Gastrocnemius medialis (tissue), 4 donors: ENCODE results near the gene UBE3B.

ENCODE experiments used
- POLR2A ChIP-seq, 2 donors: fragments of 450-650 bp; IDR thresholded peaks; one replicate each; pipeline ENCODE4 v1.6.1; 2017; ENCODE audit warnings: antibody characterized with exemption in 2 of 2, mild to moderate bottlenecking in 2 of 2, moderate library complexity in 2 of 2
- TF ChIP-seq, protein P1 (sequence below), 5 experiments: fragments of 450-650 bp in 3 of 5; fragments of 200-600 bp in 2 of 5; sonication (generic) in 2 of 5; IDR thresholded peaks in 4 of 5; conservative IDR thresholded peaks in 1 of 5; 1 replicate in 4 of 5; 2 replicates in 1 of 5; pipeline ENCODE4 v1.5.1; 2016 to 2019; ENCODE audit warnings: antibody characterized with exemption in 5 of 5, mild to moderate bottlenecking in 3 of 5, moderate library complexity in 3 of 5

- TF ChIP-seq, protein P1, sequence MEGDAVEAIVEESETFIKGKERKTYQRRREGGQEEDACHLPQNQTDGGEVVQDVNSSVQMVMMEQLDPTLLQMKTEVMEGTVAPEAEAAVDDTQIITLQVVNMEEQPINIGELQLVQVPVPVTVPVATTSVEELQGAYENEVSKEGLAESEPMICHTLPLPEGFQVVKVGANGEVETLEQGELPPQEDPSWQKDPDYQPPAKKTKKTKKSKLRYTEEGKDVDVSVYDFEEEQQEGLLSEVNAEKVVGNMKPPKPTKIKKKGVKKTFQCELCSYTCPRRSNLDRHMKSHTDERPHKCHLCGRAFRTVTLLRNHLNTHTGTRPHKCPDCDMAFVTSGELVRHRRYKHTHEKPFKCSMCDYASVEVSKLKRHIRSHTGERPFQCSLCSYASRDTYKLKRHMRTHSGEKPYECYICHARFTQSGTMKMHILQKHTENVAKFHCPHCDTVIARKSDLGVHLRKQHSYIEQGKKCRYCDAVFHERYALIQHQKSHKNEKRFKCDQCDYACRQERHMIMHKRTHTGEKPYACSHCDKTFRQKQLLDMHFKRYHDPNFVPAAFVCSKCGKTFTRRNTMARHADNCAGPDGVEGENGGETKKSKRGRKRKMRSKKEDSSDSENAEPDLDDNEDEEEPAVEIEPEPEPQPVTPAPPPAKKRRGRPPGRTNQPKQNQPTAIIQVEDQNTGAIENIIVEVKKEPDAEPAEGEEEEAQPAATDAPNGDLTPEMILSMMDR (IDR thresholded peaks at IDR 0.05 in 4 of 5, conservative IDR thresholded peaks at IDR 0.05 in 1 of 5), result no peak
- TF ChIP-seq POLR2A (IDR thresholded peaks at IDR 0.05), result no peak
These were observed 36.5 kb downstream of the UBE3B start for GRCh38 chr12:109513977-109514376.
